PC-9 (cell line): Measurements from ENCODE around the gene LSM4. TPM values are rescaled to one million over a fixed set of nuclear protein-coding genes. Genes with fewer than 3 reads are reported as not detected.

Experiments used
- BruUV-seq: library from RNA; stranded (reverse); fragments of 400-500 nt; replicated peaks from 2 replicates; lab custom pipeline; 2021; lab: Mats Ljungman, UMichigan
- CTCF ChIA-PET: fragments of 300-600 bp; sonication (Branson Sonifier 250); formaldehyde crosslinking; loops from one replicate; lab custom pipeline; 2022; ENCODE audit warnings: antibody characterized with exemption; lab: Charles Lee
- POLR2A ChIA-PET: fragments of 300-600 bp; sonication (Branson Sonifier 250); formaldehyde crosslinking; loops from one replicate; lab custom pipeline; 2022; ENCODE audit warnings: antibody characterized with exemption; ENCODE audit not compliant: unreplicated experiment; lab: Charles Lee
- DNase-seq, 2 experiments: peaks; one replicate each; pipeline versions ENCODE4 v3.0.0 to v3.0.0-alpha.2; 2015 to 2022; ENCODE audit warnings: mixed read lengths in 1 of 2
- H2AFZ ChIP-seq: fragments of 200-600 bp; sonication (generic); 2 replicates; pipeline ENCODE4 v1.8.1; 2017; ENCODE audit warnings: antibody characterized with exemption
- H3F3A ChIP-seq: fragments of 200-600 bp; sonication (generic); 2 replicates; pipeline ENCODE4 v1.8.1; 2017; ENCODE audit warnings: antibody characterized with exemption, mild to moderate bottlenecking, low read depth; ENCODE audit not compliant: insufficient read depth
- H3K27ac ChIP-seq: fragments of 200-600 bp; sonication (generic); 2 replicates; pipeline ENCODE4 v1.6.1; 2016; ENCODE audit warnings: mixed run types
- H3K27me3 ChIP-seq: fragments of 200-600 bp; sonication (generic); 2 replicates; pipeline ENCODE4 v1.6.1; 2016; ENCODE audit warnings: low read depth, mixed run types; ENCODE audit not compliant: insufficient read depth
- H3K36me3 ChIP-seq: fragments of 200-600 bp; sonication (generic); 2 replicates; pipeline ENCODE4 v1.6.1; 2016; ENCODE audit warnings: low read depth, mixed run types
- H3K4me1 ChIP-seq: fragments of 200-600 bp; sonication (generic); replicated peaks from 2 replicates; pipeline ENCODE4 v1.6.1; 2016; ENCODE audit warnings: mixed run types; ENCODE audit not compliant: insufficient read depth
- H3K4me2 ChIP-seq: fragments of 200-600 bp; sonication (generic); 2 replicates; pipeline ENCODE4 v1.6.1; 2017; ENCODE audit warnings: mixed run types
- H3K4me3 ChIP-seq: fragments of 200-600 bp; sonication (generic); 2 replicates; pipeline ENCODE4 v1.6.1; 2016; ENCODE audit warnings: mixed run types
- H3K79me2 ChIP-seq: fragments of 200-600 bp; sonication (generic); 2 replicates; pipeline ENCODE4 v1.6.1; 2017; ENCODE audit warnings: low read depth, mixed run types
- H3K9me2 ChIP-seq: fragments of 200-600 bp; sonication (generic); 2 replicates; pipeline ENCODE4 v1.8.1; 2017; ENCODE audit warnings: mild to moderate bottlenecking; ENCODE audit not compliant: insufficient read depth
- H3K9me3 ChIP-seq: fragments of 200-600 bp; sonication (generic); 2 replicates; pipeline ENCODE4 v1.8.1; 2016; ENCODE audit warnings: low read depth; ENCODE audit not compliant: insufficient read depth
- H4K20me1 ChIP-seq: fragments of 200-600 bp; sonication (generic); 2 replicates; pipeline ENCODE4 v1.8.1; 2017; ENCODE audit not compliant: insufficient read depth
- EZH2 ChIP-seq: fragments of 200-600 bp; sonication (generic); IDR thresholded peaks from 2 replicates; pipeline ENCODE4 v1.8.0; 2017; ENCODE audit warnings: antibody characterized with exemption, low read depth
- intact Hi-C: fragments of 100-400 bp; cut with micrococcal nuclease; formaldehyde crosslinking; loops from one replicate; pipeline ENCODE4 v1.10.0; 2022; ENCODE audit not compliant: unreplicated experiment
- total RNA-seq: library from RNA; stranded (reverse); gene quantifications from 2 replicates; pipeline ENCODE4 v1.2.3, GENCODE V29; 2021
- TF ChIP-seq, protein P1 (sequence below): fragments of 200-600 bp; sonication (generic); conservative IDR thresholded peaks from 2 replicates; pipeline ENCODE4 v1.6.1; 2017; ENCODE audit warnings: mixed run types, antibody characterized with exemption, mild to moderate bottlenecking, moderate library complexity

The LSM4 gene
- total RNA-seq, 1 experiment from 2014 or later = 323 TPM

DNA sequence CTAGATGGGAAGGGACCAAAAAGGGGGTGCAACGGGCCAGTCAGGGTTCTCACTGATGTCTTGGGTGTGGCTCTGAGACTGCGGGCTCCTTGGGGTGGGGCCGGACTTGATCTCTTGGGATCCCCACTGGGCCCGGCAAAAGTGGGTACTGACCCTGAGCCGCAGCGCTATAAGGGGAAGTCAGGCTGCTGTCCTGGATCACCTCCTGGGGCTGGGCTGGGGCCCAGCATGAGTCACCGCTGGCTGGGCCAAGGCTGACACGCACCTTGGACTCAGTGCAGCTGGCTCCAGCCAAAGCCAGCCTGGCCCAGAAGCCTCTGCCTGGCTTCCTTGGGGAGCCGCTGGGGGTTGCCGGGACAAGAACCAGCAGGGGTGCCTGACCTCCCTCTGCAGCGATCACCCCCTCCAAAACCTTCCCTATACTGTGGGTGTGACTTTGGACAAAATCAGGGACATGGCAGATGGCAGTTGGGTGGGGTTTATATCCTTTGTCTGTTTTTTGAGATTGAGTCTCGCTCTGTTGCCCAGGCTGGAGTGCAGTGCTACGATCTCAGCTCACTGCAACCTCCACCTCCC lies 48.0 kb downstream of the LSM4 start:
- Histone ChIP-seq H3K9me3 (no peaks in the 10 kb centered on the region), H3K9me2 (no peaks in the 10 kb centered on the region), H3K4me3 (no peak overlapping the region), H3F3A (peaks cover 58% of the 10 kb centered on the region), H2AFZ (no peak overlapping the region), H3K36me3 (peaks cover 5% of the 10 kb centered on the region; the same call in 1 of the 2 replicates), H3K4me1 (peaks cover 40% of the 10 kb centered on the region), H4K20me1 (peaks cover 25% of the 10 kb centered on the region), H3K79me2 (peaks cover 48% of the 10 kb centered on the region), H3K27ac (peak overlapping the region; percentile 46), H3K4me2 (peak overlapping the region; percentile 46), H3K27me3 (no peaks in the 10 kb centered on the region)
- intact Hi-C loops = loop anchor here (5.0 kb wide), 1 partner anchor 137 kb away; no protein-coding TSS in a partner anchor
- peak; percentile 76 to 77 for DNase-seq
- ChIA-PET POLR2A (interaction anchor here (0.6 kb wide), 2 partner anchors 48 to 71 kb away, joined by 3 read pairs; partner anchors contain the start of gene LSM4), CTCF (interaction anchor here (0.6 to 1.1 kb wide), 5 partner anchors 20 to 327 kb away, joined by 4 to 10 read pairs (median 7); a partner anchor contains a TSS)
- no TSS peak for BruUV-seq
- no peak for TF ChIP-seq EZH2
- TF ChIP-seq, protein P1, sequence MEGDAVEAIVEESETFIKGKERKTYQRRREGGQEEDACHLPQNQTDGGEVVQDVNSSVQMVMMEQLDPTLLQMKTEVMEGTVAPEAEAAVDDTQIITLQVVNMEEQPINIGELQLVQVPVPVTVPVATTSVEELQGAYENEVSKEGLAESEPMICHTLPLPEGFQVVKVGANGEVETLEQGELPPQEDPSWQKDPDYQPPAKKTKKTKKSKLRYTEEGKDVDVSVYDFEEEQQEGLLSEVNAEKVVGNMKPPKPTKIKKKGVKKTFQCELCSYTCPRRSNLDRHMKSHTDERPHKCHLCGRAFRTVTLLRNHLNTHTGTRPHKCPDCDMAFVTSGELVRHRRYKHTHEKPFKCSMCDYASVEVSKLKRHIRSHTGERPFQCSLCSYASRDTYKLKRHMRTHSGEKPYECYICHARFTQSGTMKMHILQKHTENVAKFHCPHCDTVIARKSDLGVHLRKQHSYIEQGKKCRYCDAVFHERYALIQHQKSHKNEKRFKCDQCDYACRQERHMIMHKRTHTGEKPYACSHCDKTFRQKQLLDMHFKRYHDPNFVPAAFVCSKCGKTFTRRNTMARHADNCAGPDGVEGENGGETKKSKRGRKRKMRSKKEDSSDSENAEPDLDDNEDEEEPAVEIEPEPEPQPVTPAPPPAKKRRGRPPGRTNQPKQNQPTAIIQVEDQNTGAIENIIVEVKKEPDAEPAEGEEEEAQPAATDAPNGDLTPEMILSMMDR = no peak

DNA sequence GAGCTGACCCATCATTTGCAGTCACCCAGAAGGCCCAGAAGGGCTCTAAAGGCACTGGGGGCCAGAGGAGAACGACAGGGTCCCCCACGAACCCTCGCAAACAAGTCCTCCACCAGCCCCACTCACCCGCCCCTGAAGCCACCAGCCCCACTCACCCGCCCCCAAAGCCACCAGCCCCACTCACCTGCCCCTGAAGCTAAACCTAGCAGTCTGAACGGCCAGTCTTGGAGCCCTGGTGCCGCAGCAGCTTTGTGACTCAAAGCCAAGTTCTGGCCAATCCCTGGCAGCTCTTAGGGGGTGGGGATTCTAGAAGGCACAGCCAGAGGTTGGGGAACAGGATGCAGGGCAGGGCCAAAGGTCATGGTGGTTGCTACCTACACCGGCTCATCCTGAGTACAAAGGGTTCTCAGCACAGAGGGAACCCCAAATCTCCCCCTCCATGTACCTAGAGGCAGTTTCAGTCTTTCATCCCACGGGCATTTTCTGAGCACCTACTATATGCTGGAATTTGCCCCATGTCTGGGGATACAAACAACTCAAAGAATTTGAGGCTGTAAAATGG lies 48.6 kb downstream of the LSM4 start, which contains the start of gene IQCN:
Gene IQCN (minus strand): TSS at position 234 of the 562 bp plus-strand sequence. CDS start 4,974 bp downstream, outside the sequence.
- Histone ChIP-seq H3K79me2 (peaks cover 44% of the 10 kb centered on the region), H3K9me2 (no peaks in the 10 kb centered on the region), H2AFZ (no peak within 1 kb of the TSS), H3K27me3 (no peaks in the 10 kb centered on the region), H3K9me3 (no peaks in the 10 kb centered on the region), H3K4me3 (no peak within 1 kb of the TSS), H3K4me2 (peak within 1 kb of the TSS; percentile 46), H3F3A (peaks cover 61% of the 10 kb centered on the region), H3K27ac (peak within 1 kb of the TSS; percentile 46), H4K20me1 (peaks cover 24% of the 10 kb centered on the region), H3K4me1 (peaks cover 40% of the 10 kb centered on the region), H3K36me3 (peaks cover 5% of the 10 kb centered on the region; the same call in 1 of the 2 replicates)
- ChIA-PET CTCF (interaction anchor here (0.6 kb wide), 2 partner anchors 69 to 138 kb away, joined by 7 read pairs; no protein-coding TSS in a partner anchor), POLR2A (interaction anchor here (0.6 to 0.9 kb wide), 3 partner anchors 54 to 344 kb away, joined by 4 to 18 read pairs (median 8); no protein-coding TSS in a partner anchor)
- no peak for TF ChIP-seq EZH2
- TF ChIP-seq, protein P1 = no peak
- intact Hi-C loops = no loop called here
- peak; percentile 30 to 51 for DNase-seq
- no TSS peak for BruUV-seq

DNA sequence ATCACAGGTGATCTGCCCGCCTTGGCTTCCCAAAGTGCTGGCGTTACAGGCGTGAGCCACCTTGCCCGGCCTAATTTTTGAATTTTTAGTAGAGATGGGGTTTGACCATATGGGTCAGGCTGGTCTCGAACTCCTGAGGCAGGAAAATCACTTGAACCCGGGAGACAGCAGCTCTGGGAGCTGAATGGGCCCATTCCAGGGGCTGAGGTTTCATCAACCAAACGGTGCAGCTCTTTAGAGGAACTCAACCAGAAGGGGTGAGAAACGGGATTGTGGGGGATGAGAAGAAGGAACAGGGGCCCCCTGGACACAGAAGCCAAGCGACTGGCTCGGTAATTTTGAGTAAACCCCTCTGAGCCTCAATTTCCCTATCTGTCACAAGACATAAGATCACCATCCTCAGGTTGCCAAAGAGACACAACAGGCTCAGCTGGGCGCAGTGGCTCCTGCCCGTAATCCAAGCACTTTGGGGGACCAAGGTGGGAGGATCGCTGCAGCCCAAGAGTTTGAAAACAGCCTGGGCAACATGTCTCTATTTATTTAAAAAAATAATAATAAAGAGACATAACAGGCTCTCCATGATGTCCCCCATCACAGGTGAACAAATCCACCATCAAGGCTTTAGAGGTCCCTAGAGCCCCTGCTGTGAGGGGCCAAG lies 49.2 kb downstream of the LSM4 start:
- no peak overlapping the region for H3K27ac ChIP-seq
- H3K9me3 ChIP-seq = no peaks in the 10 kb centered on the region
- H3F3A ChIP-seq = peaks cover 55% of the 10 kb centered on the region
- DNase-seq = peak in 1 of 2 experiments; percentile 5
- intact Hi-C loops = no loop called here
- no TSS peak for BruUV-seq
- peaks cover 18% of the 10 kb centered on the region for H4K20me1 ChIP-seq
- TF ChIP-seq, protein P1 = no peak
- no peak for TF ChIP-seq EZH2
- peaks cover 34% of the 10 kb centered on the region for H3K4me1 ChIP-seq
- H3K27me3 ChIP-seq = no peaks in the 10 kb centered on the region
- H3K79me2 ChIP-seq = peaks cover 38% of the 10 kb centered on the region
- CTCF ChIA-PET = interaction anchor here (0.6 kb wide), 1 partner anchor 274 kb away, joined by 5 read pairs; no protein-coding TSS in a partner anchor
- no peak overlapping the region for H2AFZ ChIP-seq
- no peak overlapping the region for H3K4me2 ChIP-seq
- H3K36me3 ChIP-seq = peaks cover 1% of the 10 kb centered on the region; the same call in 1 of the 2 replicates
- POLR2A ChIA-PET = interaction anchor here (0.6 to 0.9 kb wide), 3 partner anchors 55 to 343 kb away, joined by 4 to 18 read pairs (median 8); no protein-coding TSS in a partner anchor
- H3K4me3 ChIP-seq = no peak overlapping the region
- H3K9me2 ChIP-seq = no peaks in the 10 kb centered on the region
